D341Med (cell line): ENCODE results near the gene CD276.
A peak's percentile ranks its signal among the peaks of the same experiment; 100 is the strongest.
"Not testable (repeated sequence)": the region's sequence is repeated elsewhere in the genome, so short reads cannot be mapped to it uniquely, and the experiment has no call there.

Source experiments
- DNase-seq: peaks from one replicate; pipeline ENCODE4 v3.0.0; 2012; ENCODE audit warnings: low spot score

The CD276 gene

DNA sequence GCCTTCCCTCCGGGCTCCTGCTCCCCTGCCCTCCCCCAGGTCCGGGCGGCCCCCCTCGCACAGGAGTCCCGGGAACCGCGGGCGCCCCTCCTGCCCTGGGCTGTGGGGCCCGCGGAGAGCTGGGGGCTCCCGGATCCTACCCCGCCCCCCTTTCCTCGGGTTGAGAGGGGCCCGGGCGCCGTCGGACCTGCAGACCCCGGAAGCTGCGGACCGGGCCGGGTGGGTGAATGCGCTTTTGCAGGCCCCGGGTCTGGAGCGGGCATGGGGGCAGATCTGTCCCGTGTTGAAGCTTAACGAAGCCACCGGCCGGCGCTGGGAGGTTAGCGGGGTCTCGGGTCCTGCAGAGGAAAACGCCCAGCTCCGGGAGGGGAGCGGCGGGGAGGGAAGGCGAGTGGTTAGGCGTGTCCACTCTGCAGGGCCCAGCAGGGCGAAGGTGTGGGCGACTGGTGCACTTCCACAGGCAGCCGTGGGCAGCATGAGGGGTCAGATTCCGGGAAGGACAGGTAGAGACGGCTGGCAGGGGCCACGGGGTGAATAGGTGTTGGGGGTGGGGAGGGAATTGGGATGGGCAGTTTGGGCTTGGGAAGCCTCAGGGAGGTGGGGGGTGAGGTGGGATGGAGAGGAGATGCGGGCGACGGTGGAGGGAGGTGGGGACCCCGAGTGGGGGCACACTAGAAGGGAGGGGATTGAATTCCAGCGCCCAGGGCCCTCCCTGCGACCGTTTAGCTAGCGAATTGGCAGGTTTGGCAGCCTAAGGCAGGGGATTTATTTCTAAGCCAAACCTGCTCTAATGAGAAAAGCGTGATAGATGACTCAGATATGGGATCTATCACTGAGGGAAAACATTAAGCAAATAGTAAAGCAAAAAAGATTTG lies 635 bp downstream of the CD276 start:
- peak; percentile 67 for DNase-seq

GRCh38 chr15:73685981-73686380 lies 1.8 kb downstream of the CD276 start:
- no peak for DNase-seq

GRCh38 chr15:73686781-73687256 lies 2.6 kb downstream of the CD276 start:
- no peak for DNase-seq

- DNase-seq = no peak
These were observed 3.2 kb downstream of the CD276 start for GRCh38 chr15:73687351-73687750.

DNA sequence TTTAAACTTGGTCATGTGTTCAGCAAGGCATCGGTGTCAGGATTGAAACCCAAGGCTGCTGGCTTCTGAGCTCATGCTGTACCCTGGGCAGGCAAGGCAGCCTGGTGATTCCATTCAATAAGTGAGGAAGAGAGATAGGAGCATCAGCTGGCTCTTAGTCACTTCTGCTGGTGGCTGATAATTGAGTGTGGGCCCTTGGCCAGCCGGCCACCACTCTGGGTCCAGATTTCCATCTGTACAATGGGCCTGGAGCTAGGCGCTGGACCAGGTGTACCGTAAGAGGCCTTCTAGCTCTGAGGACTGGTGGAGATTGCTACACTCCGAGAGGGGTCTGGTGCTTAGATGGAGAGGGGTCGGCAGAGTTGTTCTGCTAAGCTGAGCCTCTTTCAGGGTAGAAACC lies 4.3 kb downstream of the CD276 start:
- DNase-seq = no peak

DNA sequence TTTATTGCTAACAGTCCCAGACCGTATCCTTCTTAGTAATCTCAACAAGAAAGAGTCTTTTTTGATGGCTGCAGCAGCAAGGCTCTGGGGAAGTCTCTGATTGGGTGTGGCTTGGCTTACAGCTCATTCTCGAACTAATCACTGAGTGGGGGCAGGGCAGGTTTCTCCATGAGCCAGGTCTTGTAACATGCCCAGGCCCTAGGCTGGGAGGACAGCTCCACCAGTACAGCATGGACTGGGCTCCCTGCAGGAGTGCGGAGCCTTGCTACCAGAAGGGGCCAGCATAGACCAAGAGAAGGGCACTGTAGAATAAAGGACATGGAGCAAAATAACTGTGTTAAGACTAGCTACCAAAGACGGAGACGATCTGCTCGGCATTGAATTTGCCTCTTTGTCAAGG lies 7.2 kb downstream of the CD276 start:
- DNase-seq = no peak

- DNase-seq = no peak
These were observed 10.2 kb downstream of the CD276 start for GRCh38 chr15:73694419-73694818.

- no peak for DNase-seq
These were observed 11.8 kb downstream of the CD276 start for GRCh38 chr15:73695773-73696640.

GRCh38 chr15:73696641-73697001 lies 12.4 kb downstream of the CD276 start:
- no peak for DNase-seq

DNA sequence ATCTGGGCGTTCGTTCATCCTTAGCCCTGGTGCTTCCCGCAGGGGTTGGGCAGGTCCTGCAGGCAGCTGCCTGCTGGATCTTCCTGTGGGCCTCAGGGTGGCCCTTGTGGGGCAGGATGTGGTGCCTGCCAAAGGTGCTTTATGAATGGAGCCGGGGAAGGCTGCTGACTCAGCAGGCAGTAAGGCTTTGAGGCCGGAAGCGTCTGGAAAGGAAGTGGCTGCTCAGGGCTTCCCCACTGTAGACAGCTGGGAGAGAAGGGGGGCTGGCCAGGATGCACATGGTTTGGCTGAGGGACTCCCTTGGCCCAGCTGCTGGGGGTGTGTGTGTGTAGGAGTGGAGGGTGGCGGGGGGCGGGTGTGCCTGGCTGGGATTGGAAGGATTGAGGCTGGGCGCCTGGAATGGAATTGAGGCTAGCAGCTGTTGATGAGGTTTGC lies 12.9 kb downstream of the CD276 start:
- DNase-seq = no peak

GRCh38 chr15:73699249-73700040 lies 15.3 kb downstream of the CD276 start:
- no peak for DNase-seq

DNA sequence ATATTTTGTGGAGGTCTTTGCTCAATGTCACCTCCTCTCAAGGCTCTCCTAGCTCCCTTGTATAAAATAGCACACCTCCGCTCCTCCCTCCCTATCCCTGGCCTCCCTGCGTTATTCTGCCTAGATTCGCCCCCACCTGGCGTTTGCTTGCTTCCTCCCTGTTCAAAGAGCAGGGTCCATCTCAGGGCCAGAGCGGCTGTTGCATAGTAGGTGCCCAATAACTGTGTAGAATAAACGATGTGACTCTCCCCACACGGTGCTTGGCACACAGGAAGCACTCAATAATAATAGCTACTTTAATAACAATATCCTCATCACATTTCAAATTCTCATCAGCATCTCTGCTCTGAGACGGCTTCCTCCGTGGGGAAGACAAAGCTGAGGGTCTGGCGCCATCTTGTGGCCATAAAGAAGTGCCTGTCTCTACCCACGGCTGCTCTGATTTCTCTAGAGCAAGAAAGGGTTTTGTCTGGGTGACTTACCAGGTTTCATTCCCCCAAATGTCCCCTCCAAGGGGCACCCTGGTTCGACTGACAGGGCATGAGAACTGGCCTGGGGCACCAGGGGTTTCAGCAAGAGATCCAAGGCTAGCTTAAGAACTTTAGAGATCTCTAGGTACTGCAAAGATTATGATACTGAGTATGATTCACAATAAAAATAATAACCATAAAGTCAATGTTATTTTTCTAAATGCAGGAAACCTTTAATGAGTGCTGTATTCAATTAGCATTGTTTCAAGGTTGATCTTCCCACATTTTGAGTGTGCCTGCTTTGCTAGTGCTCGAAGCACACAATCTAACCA lies 16.1 kb downstream of the CD276 start:
- peak; percentile 79 for DNase-seq

DNA sequence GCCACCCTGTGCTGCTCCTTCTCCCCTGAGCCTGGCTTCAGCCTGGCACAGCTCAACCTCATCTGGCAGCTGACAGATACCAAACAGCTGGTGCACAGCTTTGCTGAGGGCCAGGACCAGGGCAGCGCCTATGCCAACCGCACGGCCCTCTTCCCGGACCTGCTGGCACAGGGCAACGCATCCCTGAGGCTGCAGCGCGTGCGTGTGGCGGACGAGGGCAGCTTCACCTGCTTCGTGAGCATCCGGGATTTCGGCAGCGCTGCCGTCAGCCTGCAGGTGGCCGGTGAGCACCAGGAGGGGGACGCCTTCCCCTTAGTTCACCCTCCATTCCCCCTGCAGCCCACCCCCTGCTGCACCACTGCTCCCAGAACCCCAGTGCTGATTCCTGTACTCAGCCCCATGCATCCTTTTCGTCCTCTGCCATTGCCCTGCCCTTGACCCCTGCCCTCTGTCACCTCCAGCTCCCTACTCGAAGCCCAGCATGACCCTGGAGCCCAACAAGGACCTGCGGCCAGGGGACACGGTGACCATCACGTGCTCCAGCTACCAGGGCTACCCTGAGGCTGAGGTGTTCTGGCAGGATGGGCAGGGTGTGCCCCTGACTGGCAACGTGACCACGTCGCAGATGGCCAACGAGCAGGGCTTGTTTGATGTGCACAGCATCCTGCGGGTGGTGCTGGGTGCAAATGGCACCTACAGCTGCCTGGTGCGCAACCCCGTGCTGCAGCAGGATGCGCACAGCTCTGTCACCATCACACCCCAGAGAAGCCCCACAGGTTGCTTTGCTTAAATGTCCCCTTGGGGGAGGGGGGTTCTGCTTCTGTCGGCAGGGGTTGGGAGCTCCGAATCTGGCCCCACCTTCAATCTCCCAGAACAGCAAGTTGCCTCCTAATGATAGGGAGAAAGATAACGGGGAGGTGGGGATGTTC lies 18.4 kb downstream of the CD276 start:
- DNase-seq = not testable (repeated sequence)

DNA sequence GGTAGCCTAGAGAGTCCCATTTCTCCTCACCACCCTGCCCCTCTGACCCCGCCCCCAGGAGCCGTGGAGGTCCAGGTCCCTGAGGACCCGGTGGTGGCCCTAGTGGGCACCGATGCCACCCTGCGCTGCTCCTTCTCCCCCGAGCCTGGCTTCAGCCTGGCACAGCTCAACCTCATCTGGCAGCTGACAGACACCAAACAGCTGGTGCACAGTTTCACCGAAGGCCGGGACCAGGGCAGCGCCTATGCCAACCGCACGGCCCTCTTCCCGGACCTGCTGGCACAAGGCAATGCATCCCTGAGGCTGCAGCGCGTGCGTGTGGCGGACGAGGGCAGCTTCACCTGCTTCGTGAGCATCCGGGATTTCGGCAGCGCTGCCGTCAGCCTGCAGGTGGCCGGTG lies 19.4 kb downstream of the CD276 start:
- not testable (repeated sequence) for DNase-seq

DNA sequence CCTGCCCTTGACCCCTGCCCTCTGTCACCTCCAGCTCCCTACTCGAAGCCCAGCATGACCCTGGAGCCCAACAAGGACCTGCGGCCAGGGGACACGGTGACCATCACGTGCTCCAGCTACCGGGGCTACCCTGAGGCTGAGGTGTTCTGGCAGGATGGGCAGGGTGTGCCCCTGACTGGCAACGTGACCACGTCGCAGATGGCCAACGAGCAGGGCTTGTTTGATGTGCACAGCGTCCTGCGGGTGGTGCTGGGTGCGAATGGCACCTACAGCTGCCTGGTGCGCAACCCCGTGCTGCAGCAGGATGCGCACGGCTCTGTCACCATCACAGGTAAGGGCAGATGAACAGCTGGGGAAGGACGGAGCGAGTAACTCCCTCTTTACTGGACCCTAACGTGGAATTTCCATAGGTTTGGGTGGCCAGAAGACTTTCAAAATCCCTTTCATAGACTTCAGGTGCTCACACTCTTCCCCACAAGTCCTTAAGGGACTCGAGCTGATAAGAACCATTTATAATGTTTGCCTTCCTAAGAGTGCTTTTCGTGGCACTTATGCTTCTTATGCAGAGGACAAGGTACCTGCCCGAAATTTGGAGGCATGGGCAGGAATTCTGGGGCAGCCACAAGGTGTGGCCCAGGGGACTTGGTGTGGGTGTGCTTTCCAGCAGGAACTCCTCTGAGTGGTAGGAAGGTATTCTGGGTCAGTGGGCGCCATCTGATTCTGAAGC lies 20.1 kb downstream of the CD276 start:
- DNase-seq = not testable (repeated sequence)

DNA sequence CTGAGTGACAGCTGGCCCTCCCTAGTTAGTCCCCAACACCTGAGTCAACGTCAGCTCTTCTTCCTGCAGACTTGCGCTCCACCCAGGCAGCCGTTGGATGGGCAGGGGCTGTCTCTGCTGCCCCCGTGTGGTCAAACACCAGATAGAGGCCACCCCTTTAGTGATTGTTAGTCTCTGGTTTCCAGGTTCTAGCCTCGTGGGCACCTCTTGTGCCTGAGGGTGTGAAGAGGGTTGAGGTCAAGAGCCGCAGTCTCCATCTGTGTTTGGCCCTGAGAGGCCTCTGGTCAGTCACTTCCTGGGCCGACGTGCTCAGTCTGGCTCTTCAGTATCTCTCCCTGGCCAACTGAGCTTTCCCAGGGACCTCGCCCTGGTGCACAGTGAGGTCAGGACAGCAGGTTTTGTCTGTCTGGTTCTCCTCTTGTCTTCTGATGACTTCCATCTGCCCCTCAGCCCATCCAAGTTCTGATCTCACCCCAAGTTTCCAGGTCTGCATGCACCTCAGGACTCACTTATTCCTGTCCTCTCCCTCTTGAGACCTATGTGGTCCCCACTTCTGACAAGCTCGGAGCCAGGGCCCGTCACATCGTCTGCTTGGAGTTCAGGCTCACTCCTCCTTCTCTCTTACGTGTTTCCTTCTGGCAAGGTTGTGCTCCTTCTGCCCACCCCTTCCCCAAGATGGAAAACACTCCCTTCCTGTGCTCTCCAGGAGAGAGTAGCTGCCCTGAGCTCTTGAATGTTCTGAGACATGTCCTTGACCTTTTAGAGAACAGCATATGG lies 20.9 kb downstream of the CD276 start:
- DNase-seq = peak; percentile 82

GRCh38 chr15:73708691-73709090 lies 24.5 kb downstream of the CD276 start:
- no peak for DNase-seq

GRCh38 chr15:73709241-73709640 lies 25.1 kb downstream of the CD276 start:
- DNase-seq = no peak

DNA sequence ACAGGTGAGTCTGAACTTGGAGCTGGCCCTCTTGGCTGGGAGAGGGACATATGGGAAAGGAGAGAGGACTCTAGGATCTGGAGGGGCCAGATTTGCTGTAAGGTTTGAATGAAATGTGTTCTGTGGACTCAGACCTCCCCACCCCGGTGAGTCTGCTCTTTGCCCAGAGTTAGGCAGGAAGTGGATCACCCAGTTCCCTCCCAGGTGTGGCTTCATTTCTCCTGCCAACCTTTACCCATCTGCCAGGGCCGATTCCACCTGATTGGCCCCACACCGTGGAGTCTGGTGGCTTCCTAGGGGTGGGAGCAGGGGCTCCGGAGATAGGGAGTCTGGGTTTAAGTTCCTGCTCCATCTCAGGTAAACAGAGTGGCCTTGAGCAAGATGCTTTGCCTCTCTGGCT lies 25.5 kb downstream of the CD276 start:
- DNase-seq = no peak
